VCaP (cell line): ENCODE data around the gene ITGB5.

ENCODE experiments used
- H3K27ac ChIP-seq: fragments of 450-650 bp; 2 replicates; pipeline ENCODE4 v1.5.1; 2017
- TF ChIP-seq, protein P1 (sequence below): fragments of 450-650 bp; conservative IDR thresholded peaks from 2 replicates; pipeline ENCODE4 v1.5.1; 2017; ENCODE audit warnings: mild to moderate bottlenecking, moderate library complexity

The ITGB5 gene

DNA sequence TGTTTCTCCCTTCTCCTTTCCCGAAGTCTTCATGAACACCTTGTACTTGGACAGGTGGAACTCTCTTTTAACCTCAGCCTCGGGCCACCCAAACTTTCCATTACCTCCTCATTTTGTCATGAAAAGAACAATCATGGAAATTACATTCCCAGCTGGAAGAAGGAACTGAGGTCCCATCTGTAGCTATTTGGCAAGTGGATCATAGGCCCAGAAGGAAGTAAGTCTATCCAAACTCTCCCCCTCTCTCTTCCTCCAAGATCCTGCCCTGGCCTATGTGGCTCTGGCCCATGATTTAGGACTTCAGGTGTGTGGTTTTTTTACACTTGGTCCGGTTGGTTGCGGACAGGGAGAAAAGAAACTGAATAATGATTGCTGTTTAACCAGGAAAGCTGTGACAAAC, 44.1 kb downstream of the ITGB5 start:
- TF ChIP-seq, protein P1, sequence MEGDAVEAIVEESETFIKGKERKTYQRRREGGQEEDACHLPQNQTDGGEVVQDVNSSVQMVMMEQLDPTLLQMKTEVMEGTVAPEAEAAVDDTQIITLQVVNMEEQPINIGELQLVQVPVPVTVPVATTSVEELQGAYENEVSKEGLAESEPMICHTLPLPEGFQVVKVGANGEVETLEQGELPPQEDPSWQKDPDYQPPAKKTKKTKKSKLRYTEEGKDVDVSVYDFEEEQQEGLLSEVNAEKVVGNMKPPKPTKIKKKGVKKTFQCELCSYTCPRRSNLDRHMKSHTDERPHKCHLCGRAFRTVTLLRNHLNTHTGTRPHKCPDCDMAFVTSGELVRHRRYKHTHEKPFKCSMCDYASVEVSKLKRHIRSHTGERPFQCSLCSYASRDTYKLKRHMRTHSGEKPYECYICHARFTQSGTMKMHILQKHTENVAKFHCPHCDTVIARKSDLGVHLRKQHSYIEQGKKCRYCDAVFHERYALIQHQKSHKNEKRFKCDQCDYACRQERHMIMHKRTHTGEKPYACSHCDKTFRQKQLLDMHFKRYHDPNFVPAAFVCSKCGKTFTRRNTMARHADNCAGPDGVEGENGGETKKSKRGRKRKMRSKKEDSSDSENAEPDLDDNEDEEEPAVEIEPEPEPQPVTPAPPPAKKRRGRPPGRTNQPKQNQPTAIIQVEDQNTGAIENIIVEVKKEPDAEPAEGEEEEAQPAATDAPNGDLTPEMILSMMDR = no peak
- H3K27ac ChIP-seq = no peak overlapping the region

DNA sequence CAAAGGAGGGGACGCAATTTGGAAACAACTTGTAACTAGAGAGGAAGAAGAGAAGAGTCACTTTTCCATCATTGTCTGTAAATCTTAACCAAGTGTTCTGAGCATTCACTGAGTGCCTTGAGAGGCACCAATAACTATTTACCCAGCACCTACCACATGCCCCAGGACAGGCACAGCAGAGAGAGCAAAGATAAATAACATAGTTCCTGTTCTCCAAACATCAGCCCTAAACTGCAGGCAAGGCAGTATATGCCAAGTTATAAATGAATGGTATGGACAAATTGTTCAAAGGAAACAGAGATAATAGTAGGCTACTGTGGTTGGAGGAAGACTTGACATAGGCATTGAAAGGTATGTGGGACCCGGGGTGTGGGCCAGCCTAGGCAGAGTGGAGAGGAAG, 45.6 kb downstream of the ITGB5 start:
- TF ChIP-seq, protein P1 = no peak
- H3K27ac ChIP-seq = peak overlapping the region; percentile 35; the same call in 1 of the 2 replicates

- peak overlapping the region; percentile 95 for H3K27ac ChIP-seq
- TF ChIP-seq, protein P1 = no peak
Measured at GRCh38 chr3:124840331-124840730, 46.8 kb downstream of the ITGB5 start.

DNA sequence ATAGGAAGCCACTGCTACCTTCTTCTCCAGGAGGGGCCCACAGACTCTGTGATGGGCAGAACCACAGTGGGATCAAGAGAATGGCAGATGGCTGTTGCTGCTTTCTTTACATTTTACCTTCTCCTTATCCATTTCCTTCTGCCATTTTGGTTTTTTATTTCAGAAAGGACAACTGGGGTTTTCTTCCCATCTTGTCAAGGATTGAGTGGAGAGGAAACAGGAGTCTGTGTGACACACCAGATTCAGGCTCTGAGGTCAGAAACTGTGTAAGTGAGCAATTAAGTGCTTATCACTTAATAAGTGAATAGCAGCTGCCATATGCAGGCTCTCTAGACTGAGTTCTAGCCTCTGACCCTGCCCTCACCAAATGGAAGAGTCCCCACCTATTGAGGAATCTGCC, 47.3 kb downstream of the ITGB5 start:
- H3K27ac ChIP-seq = peak overlapping the region; percentile 95
- TF ChIP-seq, protein P1 = no peak

GRCh38 chr3:124838963-124839362, 48.2 kb downstream of the ITGB5 start:
- H3K27ac ChIP-seq = peak overlapping the region; percentile 95
- TF ChIP-seq, protein P1 = no peak

- TF ChIP-seq, protein P1 = no peak
- H3K27ac ChIP-seq = peak overlapping the region; percentile 95
Measured at GRCh38 chr3:124837730-124838186, 49.4 kb downstream of the ITGB5 start.

DNA sequence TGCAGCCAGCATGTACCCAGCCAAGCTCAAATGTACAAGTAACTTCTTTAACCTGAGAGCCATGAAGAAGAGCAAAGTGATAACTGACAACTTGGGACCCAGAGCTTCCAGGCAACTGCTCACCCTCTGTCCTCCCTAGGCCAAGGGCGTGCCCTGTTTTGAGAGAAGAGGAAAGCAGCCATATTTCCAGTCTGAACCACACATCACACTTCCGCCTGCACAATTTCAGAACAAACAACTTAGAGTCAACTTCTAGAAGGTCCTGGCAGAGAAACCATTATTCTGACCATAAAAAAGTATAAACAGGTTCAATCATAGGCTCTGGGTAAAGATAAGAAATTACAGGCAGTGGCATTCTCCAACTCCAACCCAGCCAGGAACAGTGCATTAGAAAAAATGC, 50.1 kb downstream of the ITGB5 start:
- TF ChIP-seq, protein P1 = no peak
- H3K27ac ChIP-seq = peak overlapping the region; percentile 95
